GM19351 (cell line): ENCODE results near the gene RANGAP1.

Source experiments
- ATAC-seq: cut with Tn5 transposase; IDR thresholded peaks from one replicate; pipeline ENCODE4 v1.9.1; 2021; ENCODE audit warnings: mild to moderate bottlenecking, moderate library complexity; ENCODE audit not compliant: unreplicated experiment

Gene RANGAP1

GRCh38 chr22:41204066-41204465, 81.9 kb downstream of the RANGAP1 start:
- ATAC-seq, result no peak

GRCh38 chr22:41203118-41203517, 82.9 kb downstream of the RANGAP1 start:
- no peak for ATAC-seq

GRCh38 chr22:41201141-41201540, 84.8 kb downstream of the RANGAP1 start:
- ATAC-seq, result no peak

- ATAC-seq, result no peak
These were observed 87.9 kb downstream of the RANGAP1 start for GRCh38 chr22:41198027-41198580.

GRCh38 chr22:41197038-41197972, 88.7 kb downstream of the RANGAP1 start:
- ATAC-seq, result no peak
